ENCODE results near the gene RASA2. TPM values are rescaled to one million over a fixed set of nuclear protein-coding genes. Genes with fewer than 3 reads are reported as not detected.
A peak's percentile ranks its signal among the peaks of the same experiment; 100 is the strongest.
"Not testable (repeated sequence)": the region's sequence is repeated elsewhere in the genome, so short reads cannot be mapped to it uniquely, and the experiment has no call there.

The RASA2 gene
- total RNA-seq, 1 donor from 2014 or later = 5.1 TPM

GRCh38 chr3:141608438-141608837, 121.6 kb downstream of the RASA2 start:
- ATAC-seq (peak; percentile 31), DNase-seq (no peak)
- intact Hi-C loops (cut with micrococcal nuclease) = no loop called here

GRCh38 chr3:141610939-141611338, 124.1 kb downstream of the RASA2 start:
- intact Hi-C loops (cut with micrococcal nuclease) = no loop called here
- DNase-seq (no peak), ATAC-seq (no peak)

- intact Hi-C loops (cut with micrococcal nuclease) = no loop called here
- no peak for ATAC-seq
- DNase-seq = no peak
These were observed 131.5 kb downstream of the RASA2 start for GRCh38 chr3:141618103-141618910.

- ATAC-seq = no peak
- DNase-seq = no peak
- intact Hi-C loops (cut with micrococcal nuclease) = no loop called here
These were observed 132.1 kb downstream of the RASA2 start for GRCh38 chr3:141618938-141619337.

- intact Hi-C loops (cut with micrococcal nuclease) = no loop called here
- no peak for ATAC-seq
- no peak for DNase-seq
These were observed 132.6 kb downstream of the RASA2 start for GRCh38 chr3:141619450-141619849.

- ATAC-seq = no peak
- intact Hi-C loops (cut with micrococcal nuclease) = no loop called here
These were observed 136.9 kb downstream of the RASA2 start for GRCh38 chr3:141623691-141624090.

GRCh38 chr3:141625506-141625905, 138.7 kb downstream of the RASA2 start:
- no peak for ATAC-seq
- intact Hi-C loops (cut with micrococcal nuclease) = no loop called here

More at GRCh38 chr3:141623691-141624090, 136.9 kb downstream of the RASA2 start:
- DNase-seq = no peak

GRCh38 chr3:141628334-141628733, 141.5 kb downstream of the RASA2 start:
- ATAC-seq; DNase-seq; intact Hi-C loops (cut with micrococcal nuclease): not testable (repeated sequence)

More at GRCh38 chr3:141625506-141625905, 138.7 kb downstream of the RASA2 start:
- no peak for DNase-seq

- ATAC-seq; DNase-seq; intact Hi-C loops (cut with micrococcal nuclease): not testable (repeated sequence)
These were observed 142.1 kb downstream of the RASA2 start for GRCh38 chr3:141628868-141629441.

GRCh38 chr3:141629976-141630375, 143.1 kb downstream of the RASA2 start:
- intact Hi-C loops (cut with micrococcal nuclease) = no loop called here
- DNase-seq = no peak
- ATAC-seq = no peak

GRCh38 chr3:141632779-141633374, 146.1 kb downstream of the RASA2 start:
- intact Hi-C loops (cut with micrococcal nuclease) = no loop called here
- DNase-seq (no peak), ATAC-seq (no peak)

GRCh38 chr3:141642215-141642614, 155.4 kb downstream of the RASA2 start:
- DNase-seq (no peak), ATAC-seq (no peak)
- intact Hi-C loops (cut with micrococcal nuclease) = no loop called here

GRCh38 chr3:141643391-141643790, 156.6 kb downstream of the RASA2 start:
- ATAC-seq (no peak), DNase-seq (no peak)
- intact Hi-C loops (cut with micrococcal nuclease) = no loop called here

- ATAC-seq (no peak), DNase-seq (no peak)
- intact Hi-C loops (cut with micrococcal nuclease) = no loop called here
These were observed 157.0 kb downstream of the RASA2 start for GRCh38 chr3:141643796-141644195.

GRCh38 chr3:141644931-141645330, 158.1 kb downstream of the RASA2 start:
- peak; percentile 86 for DNase-seq

GRCh38 chr3:141646760-141647561, 160.1 kb downstream of the RASA2 start:
- peak; percentile 92 for ATAC-seq
- no peak for DNase-seq
- intact Hi-C loops (cut with micrococcal nuclease) = no loop called here

More at GRCh38 chr3:141644931-141645330, 158.1 kb downstream of the RASA2 start:
- intact Hi-C loops (cut with micrococcal nuclease) = no loop called here
- ATAC-seq = peak; percentile 70

GRCh38 chr3:141647562-141647915, 160.7 kb downstream of the RASA2 start:
- intact Hi-C loops (cut with micrococcal nuclease) = no loop called here
- ATAC-seq (no peak), DNase-seq (no peak)

GRCh38 chr3:141648055-141648910, 161.5 kb downstream of the RASA2 start:
- DNase-seq = no peak
- intact Hi-C loops (cut with micrococcal nuclease) = no loop called here
- ATAC-seq = no peak

GRCh38 chr3:141649871-141650270, 163.0 kb downstream of the RASA2 start:
- intact Hi-C loops (cut with micrococcal nuclease) = no loop called here
- ATAC-seq = no peak

More at GRCh38 chr3:141649871-141650270, 163.0 kb downstream of the RASA2 start:
- DNase-seq = no peak
